Measurements from ENCODE around the gene CELF2.

DNA sequence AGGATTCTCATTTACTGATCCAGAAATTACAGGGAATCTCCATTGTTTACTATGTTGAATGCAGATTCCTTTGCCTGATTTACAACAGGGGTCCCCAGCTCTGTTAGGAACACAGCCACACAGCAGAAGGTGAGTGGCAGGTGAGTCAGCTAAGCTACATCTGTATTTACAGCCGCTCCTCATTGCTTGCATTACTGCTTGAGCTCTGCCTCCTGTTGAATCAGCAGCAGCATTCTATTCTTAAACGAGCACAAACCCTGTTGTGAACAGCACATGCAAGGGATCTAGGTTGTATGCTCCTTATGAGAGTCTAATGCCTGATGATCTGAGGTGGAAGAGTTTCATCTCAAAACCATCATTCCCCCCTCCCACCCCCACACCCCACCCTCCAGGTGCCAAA is 23.3 kb upstream of the CELF2 start:
- TF ChIP-seq, protein P1, sequence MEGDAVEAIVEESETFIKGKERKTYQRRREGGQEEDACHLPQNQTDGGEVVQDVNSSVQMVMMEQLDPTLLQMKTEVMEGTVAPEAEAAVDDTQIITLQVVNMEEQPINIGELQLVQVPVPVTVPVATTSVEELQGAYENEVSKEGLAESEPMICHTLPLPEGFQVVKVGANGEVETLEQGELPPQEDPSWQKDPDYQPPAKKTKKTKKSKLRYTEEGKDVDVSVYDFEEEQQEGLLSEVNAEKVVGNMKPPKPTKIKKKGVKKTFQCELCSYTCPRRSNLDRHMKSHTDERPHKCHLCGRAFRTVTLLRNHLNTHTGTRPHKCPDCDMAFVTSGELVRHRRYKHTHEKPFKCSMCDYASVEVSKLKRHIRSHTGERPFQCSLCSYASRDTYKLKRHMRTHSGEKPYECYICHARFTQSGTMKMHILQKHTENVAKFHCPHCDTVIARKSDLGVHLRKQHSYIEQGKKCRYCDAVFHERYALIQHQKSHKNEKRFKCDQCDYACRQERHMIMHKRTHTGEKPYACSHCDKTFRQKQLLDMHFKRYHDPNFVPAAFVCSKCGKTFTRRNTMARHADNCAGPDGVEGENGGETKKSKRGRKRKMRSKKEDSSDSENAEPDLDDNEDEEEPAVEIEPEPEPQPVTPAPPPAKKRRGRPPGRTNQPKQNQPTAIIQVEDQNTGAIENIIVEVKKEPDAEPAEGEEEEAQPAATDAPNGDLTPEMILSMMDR (IDR thresholded peaks at IDR 0.05): no peak
- TF ChIP-seq POLR2A (IDR thresholded peaks at IDR 0.05): no peak

Data from thyroid gland (tissue), 4 donors.